Loucy (cell line): Measurements from ENCODE around the gene INCA1.

ENCODE experiments used
- H2AFZ ChIP-seq: fragments of 200-600 bp; sonication (generic); 2 replicates; pipeline ENCODE4 v1.6.0; 2016; ENCODE audit warnings: antibody characterized with exemption, mild to moderate bottlenecking, low read length, moderate library complexity
- H3F3A ChIP-seq: fragments of 200-600 bp; 2 replicates; pipeline ENCODE4 v1.6.0; 2016; ENCODE audit warnings: antibody characterized with exemption, low read depth, mild to moderate bottlenecking
- H3K27me3 ChIP-seq: fragments of 200-600 bp; sonication (generic); 2 replicates; pipeline ENCODE4 v1.6.1; 2014; ENCODE audit warnings: low read length, mild to moderate bottlenecking; ENCODE audit not compliant: insufficient read depth, poor library complexity, severe bottlenecking
- H3K36me3 ChIP-seq: fragments of 200-600 bp; sonication (generic); 2 replicates; pipeline ENCODE4 v1.6.1; 2016; ENCODE audit warnings: low read length; ENCODE audit not compliant: insufficient read depth
- H3K4me1 ChIP-seq: fragments of 200-600 bp; sonication (generic); 2 replicates; pipeline ENCODE4 v1.5.1; 2014; ENCODE audit warnings: low read length, mild to moderate bottlenecking; ENCODE audit not compliant: insufficient read depth, poor library complexity, severe bottlenecking
- H3K4me2 ChIP-seq: fragments of 200-600 bp; sonication (generic); 2 replicates; pipeline ENCODE4 v1.6.0; 2014; ENCODE audit warnings: antibody characterized with exemption, low read length, low read depth, mild to moderate bottlenecking; ENCODE audit not compliant: poor library complexity, severe bottlenecking
- H3K4me3 ChIP-seq: fragments of 200-600 bp; sonication (generic); 2 replicates; pipeline ENCODE4 v1.5.1; 2014; ENCODE audit warnings: low read length, mild to moderate bottlenecking, mixed read lengths; ENCODE audit not compliant: poor library complexity, severe bottlenecking
- H3K79me2 ChIP-seq: fragments of 200-600 bp; sonication (generic); 2 replicates; pipeline ENCODE4 v1.6.1; 2014; ENCODE audit warnings: low read length; ENCODE audit not compliant: insufficient read depth
- H3K9ac ChIP-seq: fragments of 200-600 bp; sonication (generic); 2 replicates; pipeline ENCODE4 v1.6.0; 2014; ENCODE audit warnings: mild to moderate bottlenecking, low read depth, low read length, moderate library complexity; ENCODE audit not compliant: poor library complexity, severe bottlenecking
- H3K9me2 ChIP-seq: fragments of 200-600 bp; sonication (generic); replicated peaks from 2 replicates; pipeline ENCODE4 v1.6.1; 2016; ENCODE audit warnings: low read depth, low read length, mixed read lengths
- H3K9me3 ChIP-seq: fragments of 200-600 bp; sonication (generic); 2 replicates; pipeline ENCODE4 v1.6.1; 2014; ENCODE audit warnings: mild to moderate bottlenecking, antibody characterized with exemption, low read length, low read depth; ENCODE audit not compliant: insufficient read depth
- H4K20me1 ChIP-seq: fragments of 200-600 bp; sonication (generic); 2 replicates; pipeline ENCODE4 v1.6.0; 2014; ENCODE audit warnings: antibody characterized with exemption, low read length, mild to moderate bottlenecking; ENCODE audit not compliant: insufficient read depth, poor library complexity, severe bottlenecking
- CTCF ChIP-seq: fragments of 200-600 bp; sonication (generic); conservative IDR thresholded peaks from 2 replicates; pipeline ENCODE4 v1.5.1; 2014; ENCODE audit warnings: mild to moderate bottlenecking, antibody characterized with exemption, low read length
- EZH2phosphoT487 ChIP-seq: fragments of 200-600 bp; IDR thresholded peaks from 2 replicates; pipeline ENCODE4 v1.6.1; 2018; ENCODE audit warnings: antibody characterized with exemption, mild to moderate bottlenecking, moderate library complexity, borderline replicate concordance

The INCA1 gene

DNA sequence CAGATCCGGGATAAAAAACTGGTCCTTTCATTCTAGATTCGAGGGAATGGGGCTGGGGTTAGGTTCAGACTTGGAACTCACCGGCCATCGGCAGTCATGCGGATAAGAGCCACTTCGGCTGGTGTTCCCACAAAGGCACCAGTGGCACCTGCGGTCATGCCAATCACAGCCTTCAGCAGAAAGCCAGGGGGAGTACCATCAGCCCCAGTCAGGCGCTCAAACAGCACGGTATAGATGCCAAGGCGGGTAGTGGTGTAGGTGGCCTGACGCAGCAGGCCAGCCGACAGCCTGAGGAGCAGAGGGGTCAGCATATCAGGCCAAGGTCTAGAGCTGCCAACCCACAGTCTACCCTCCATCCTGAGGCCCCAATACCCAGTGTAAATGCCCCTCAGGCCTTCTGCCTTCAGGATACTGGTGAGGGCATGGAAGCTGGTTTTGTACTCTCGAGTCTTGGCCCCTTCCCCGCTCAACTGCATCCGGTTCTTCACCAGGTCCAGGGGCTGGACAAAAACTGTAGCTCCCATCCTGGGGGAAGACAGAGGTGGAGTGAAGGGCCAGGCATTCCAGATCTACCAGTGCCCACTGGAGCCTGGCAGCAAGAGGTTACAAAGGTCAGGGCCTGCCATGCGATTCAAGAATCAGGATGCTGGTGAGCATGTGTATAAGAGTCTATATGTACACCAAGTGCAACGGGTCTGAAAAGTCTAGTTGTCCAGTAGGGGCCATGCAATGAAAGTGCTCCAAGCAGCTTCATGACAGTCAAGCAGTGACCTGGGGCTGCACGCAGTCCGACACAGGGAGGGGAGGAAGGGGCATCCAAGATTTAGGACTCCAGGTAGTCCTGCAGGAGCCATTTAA is 58.4 kb downstream of the INCA1 start:
- Histone ChIP-seq H3K36me3 (peaks cover 16% of the 10 kb centered on the region; the same call in 1 of the 2 replicates), H3K4me2 (peak overlapping the region; percentile 98), H3K4me3 (peak overlapping the region; percentile 90), H3K4me1 (peaks cover 69% of the 10 kb centered on the region), H3K79me2 (peaks cover 67% of the 10 kb centered on the region), H3K27me3 (no peaks in the 10 kb centered on the region), H3F3A (peaks cover 17% of the 10 kb centered on the region), H2AFZ (peak overlapping the region; percentile 67), H3K9me3 (no peaks in the 10 kb centered on the region), H3K9me2 (no peaks in the 10 kb centered on the region), H4K20me1 (peaks cover 38% of the 10 kb centered on the region), H3K9ac (peak overlapping the region; percentile 99)
- TF ChIP-seq EZH2phosphoT487: no peak
- TF ChIP-seq CTCF: no peak
